SU-DHL-6 (cell line): ENCODE data around the gene KLHL22.

Experiments used
- EZH2phosphoT487 ChIP-seq: fragments of 200-600 bp; sonication (generic), shearing (Covaris generic); conservative IDR thresholded peaks from 2 replicates; pipeline ENCODE4 v1.6.1; 2018; ENCODE audit warnings: mild to moderate bottlenecking, antibody characterized with exemption, low read length, moderate library complexity, mixed read lengths
- TF ChIP-seq, protein P1 (sequence below): fragments of 200-600 bp; sonication (generic); IDR thresholded peaks from one replicate; pipeline ENCODE4 v1.5.1; 2017; ENCODE audit warnings: antibody characterized with exemption, mild to moderate bottlenecking, low read length, moderate library complexity; ENCODE audit not compliant: insufficient read depth, poor library complexity, severe bottlenecking

DNA sequence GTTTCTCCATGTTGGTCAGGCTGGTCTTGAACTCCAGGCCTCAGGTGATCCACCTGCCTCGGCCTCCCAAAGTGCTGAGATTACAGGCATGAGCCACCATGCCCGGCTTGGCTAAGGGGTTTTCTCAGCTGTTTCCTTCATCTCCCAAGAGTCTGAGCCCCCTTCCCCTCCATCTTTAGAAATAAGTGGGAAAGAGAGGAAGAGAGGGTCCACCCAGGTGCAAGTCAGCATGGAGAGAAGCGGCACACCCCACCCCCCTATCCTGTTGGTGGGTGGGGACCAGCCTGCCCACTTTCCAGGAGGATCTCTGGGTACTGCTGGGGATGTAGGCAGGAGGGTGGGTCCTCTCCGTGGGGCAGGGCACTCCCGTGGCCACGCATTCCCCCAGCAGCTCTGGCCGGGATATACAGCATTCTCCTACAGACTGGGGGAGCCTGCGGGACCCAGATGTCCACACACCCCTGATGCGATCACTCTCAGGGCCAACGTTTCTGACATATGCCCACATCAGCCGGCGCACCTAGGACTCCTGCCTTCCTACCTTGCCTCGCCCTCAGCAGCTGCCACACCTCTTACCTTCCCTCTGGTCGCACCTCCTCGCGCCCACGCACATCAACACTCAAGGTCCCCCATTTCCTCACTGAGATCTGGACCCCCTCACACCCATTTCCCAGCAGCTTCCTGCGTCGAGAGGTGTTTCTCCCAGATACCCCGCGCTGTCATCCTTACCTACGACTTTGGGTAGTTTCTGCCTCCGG lies 66.9 kb downstream of the KLHL22 start:
- TF ChIP-seq, protein P1, sequence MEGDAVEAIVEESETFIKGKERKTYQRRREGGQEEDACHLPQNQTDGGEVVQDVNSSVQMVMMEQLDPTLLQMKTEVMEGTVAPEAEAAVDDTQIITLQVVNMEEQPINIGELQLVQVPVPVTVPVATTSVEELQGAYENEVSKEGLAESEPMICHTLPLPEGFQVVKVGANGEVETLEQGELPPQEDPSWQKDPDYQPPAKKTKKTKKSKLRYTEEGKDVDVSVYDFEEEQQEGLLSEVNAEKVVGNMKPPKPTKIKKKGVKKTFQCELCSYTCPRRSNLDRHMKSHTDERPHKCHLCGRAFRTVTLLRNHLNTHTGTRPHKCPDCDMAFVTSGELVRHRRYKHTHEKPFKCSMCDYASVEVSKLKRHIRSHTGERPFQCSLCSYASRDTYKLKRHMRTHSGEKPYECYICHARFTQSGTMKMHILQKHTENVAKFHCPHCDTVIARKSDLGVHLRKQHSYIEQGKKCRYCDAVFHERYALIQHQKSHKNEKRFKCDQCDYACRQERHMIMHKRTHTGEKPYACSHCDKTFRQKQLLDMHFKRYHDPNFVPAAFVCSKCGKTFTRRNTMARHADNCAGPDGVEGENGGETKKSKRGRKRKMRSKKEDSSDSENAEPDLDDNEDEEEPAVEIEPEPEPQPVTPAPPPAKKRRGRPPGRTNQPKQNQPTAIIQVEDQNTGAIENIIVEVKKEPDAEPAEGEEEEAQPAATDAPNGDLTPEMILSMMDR: no peak
- no peak for TF ChIP-seq EZH2phosphoT487
